ENCODE results near the gene PDZD8.

PDZD8 gene

GRCh38 chr10:117360994-117361667 is 14.1 kb downstream of the PDZD8 start:
- no peak for DNase-seq (ENCODE audit: low read depth)
- no peak overlapping the region for H3K4me3 ChIP-seq (ENCODE audit: low read depth, low read length)
- TF ChIP-seq CTCF (IDR thresholded peaks at IDR 0.05; ENCODE audit: insufficient read depth, low read depth, low read length, missing control alignments), result no peak

- no peak overlapping the region for H3K4me3 ChIP-seq (ENCODE audit: low read depth, low read length)
- no peak for DNase-seq (ENCODE audit: low read depth)
- TF ChIP-seq CTCF (IDR thresholded peaks at IDR 0.05; ENCODE audit: insufficient read depth, low read depth, low read length, missing control alignments), result no peak
Observed at GRCh38 chr10:117360016-117360415, 15.2 kb downstream of the PDZD8 start.

- DNase-seq (ENCODE audit: low read depth), result no peak
- H3K4me3 ChIP-seq (ENCODE audit: low read depth, low read length), result no peak overlapping the region
- no peak for TF ChIP-seq CTCF (IDR thresholded peaks at IDR 0.05; ENCODE audit: insufficient read depth, low read depth, low read length, missing control alignments)
Observed at GRCh38 chr10:117355072-117355471, 20.2 kb downstream of the PDZD8 start.

GRCh38 chr10:117353684-117354083 is 21.6 kb downstream of the PDZD8 start:
- no peak overlapping the region for H3K4me3 ChIP-seq (ENCODE audit: low read depth, low read length)
- DNase-seq (ENCODE audit: low read depth), result no peak
- no peak for TF ChIP-seq CTCF (IDR thresholded peaks at IDR 0.05; ENCODE audit: insufficient read depth, low read depth, low read length, missing control alignments)

- no peak for DNase-seq (ENCODE audit: low read depth)
- no peak overlapping the region for H3K4me3 ChIP-seq (ENCODE audit: low read depth, low read length)
- TF ChIP-seq CTCF (IDR thresholded peaks at IDR 0.05; ENCODE audit: insufficient read depth, low read depth, low read length, missing control alignments), result no peak
Observed at GRCh38 chr10:117352724-117353123, 22.5 kb downstream of the PDZD8 start.

- H3K4me3 ChIP-seq (ENCODE audit: low read depth, low read length), result no peak overlapping the region
- no peak for DNase-seq (ENCODE audit: low read depth)
- no peak for TF ChIP-seq CTCF (IDR thresholded peaks at IDR 0.05; ENCODE audit: insufficient read depth, low read depth, low read length, missing control alignments)
Observed at GRCh38 chr10:117351996-117352395, 23.2 kb downstream of the PDZD8 start.

- no peak overlapping the region for H3K4me3 ChIP-seq (ENCODE audit: low read depth, low read length)
- no peak for DNase-seq (ENCODE audit: low read depth)
- TF ChIP-seq CTCF (IDR thresholded peaks at IDR 0.05; ENCODE audit: insufficient read depth, low read depth, low read length, missing control alignments), result no peak
Observed at GRCh38 chr10:117351558-117351957, 23.7 kb downstream of the PDZD8 start.

All from GM12865 (cell line).